ENCODE results near the gene SLC19A2. TPM values are rescaled to one million over a fixed set of nuclear protein-coding genes. Genes with fewer than 3 reads are reported as not detected.

SLC19A2 gene
- total RNA-seq, 1 experiment from 2014 or later = 12.8 TPM

- H3K36me3 Mint-ChIP-seq (ENCODE audit: insufficient read depth in 1 of 3, low read depth in 3 of 3) = no peaks in the 10 kb centered on the region; a peak in 1 of 7 replicates
- no peak overlapping the region for H2BK15ac ChIP-seq (ENCODE audit: low read depth, low read length)
- H3K27ac Mint-ChIP-seq = peak overlapping the region in 2 of 3 experiments; percentile 14 to 44; a peak in 3 of 7 replicates
- no peak overlapping the region for H3K56ac ChIP-seq (ENCODE audit: insufficient read length, low read depth, low read length)
- no peak overlapping the region for H2AFZ ChIP-seq (ENCODE audit: low read length)
- H3T11ph ChIP-seq (ENCODE audit: low read length) = no peak overlapping the region
- peaks cover 81 to 83% of the 10 kb centered on the region in 2 experiments for H3K4me1 Mint-ChIP-seq
- H4K8ac ChIP-seq (replicated peaks; ENCODE audit: insufficient read length, low read depth, low read length) = no peak overlapping the region
- no peak overlapping the region for H2BK120ac ChIP-seq (ENCODE audit: low read depth, low read length, poor library complexity, severe bottlenecking)
- H2AK5ac ChIP-seq (ENCODE audit: insufficient read length, low read length) = no peak overlapping the region
- no peak overlapping the region for H2BK20ac ChIP-seq (ENCODE audit: low read depth, low read length, poor library complexity, severe bottlenecking)
- H3K9me3 ChIP-seq (ENCODE audit: control insufficient read depth, low read depth, low read length) = no peaks in the 10 kb centered on the region
- TF ChIP-seq, protein P1, sequence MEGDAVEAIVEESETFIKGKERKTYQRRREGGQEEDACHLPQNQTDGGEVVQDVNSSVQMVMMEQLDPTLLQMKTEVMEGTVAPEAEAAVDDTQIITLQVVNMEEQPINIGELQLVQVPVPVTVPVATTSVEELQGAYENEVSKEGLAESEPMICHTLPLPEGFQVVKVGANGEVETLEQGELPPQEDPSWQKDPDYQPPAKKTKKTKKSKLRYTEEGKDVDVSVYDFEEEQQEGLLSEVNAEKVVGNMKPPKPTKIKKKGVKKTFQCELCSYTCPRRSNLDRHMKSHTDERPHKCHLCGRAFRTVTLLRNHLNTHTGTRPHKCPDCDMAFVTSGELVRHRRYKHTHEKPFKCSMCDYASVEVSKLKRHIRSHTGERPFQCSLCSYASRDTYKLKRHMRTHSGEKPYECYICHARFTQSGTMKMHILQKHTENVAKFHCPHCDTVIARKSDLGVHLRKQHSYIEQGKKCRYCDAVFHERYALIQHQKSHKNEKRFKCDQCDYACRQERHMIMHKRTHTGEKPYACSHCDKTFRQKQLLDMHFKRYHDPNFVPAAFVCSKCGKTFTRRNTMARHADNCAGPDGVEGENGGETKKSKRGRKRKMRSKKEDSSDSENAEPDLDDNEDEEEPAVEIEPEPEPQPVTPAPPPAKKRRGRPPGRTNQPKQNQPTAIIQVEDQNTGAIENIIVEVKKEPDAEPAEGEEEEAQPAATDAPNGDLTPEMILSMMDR (conservative IDR thresholded peaks at IDR 0.05) = no peak
- H3K27me3 Mint-ChIP-seq (ENCODE audit: low read depth) = no peaks in the 10 kb centered on the region
- H3K4me1 ChIP-seq (ENCODE audit: insufficient read depth, low read length) = peaks cover 14% of the 10 kb centered on the region
- no peak overlapping the region for H3K23ac ChIP-seq (ENCODE audit: insufficient read length, low read depth, low read length)
- H3K27ac ChIP-seq (ENCODE audit: insufficient read length, low read depth, low read length) = no peak overlapping the region
- DNase-seq = no peak
- no peak overlapping the region for H4K5ac ChIP-seq (ENCODE audit: insufficient read length, low read depth, low read length)
- H2BK5ac ChIP-seq (ENCODE audit: insufficient read length, low read length) = no peak overlapping the region
- no peaks in the 10 kb centered on the region for H3K27me3 ChIP-seq (ENCODE audit: insufficient read depth, low read length)
- no peak overlapping the region for H2BK12ac ChIP-seq (ENCODE audit: insufficient read length, low read depth, low read length)
- WGBS (ENCODE audit: extremely low coverage, insufficient read length, low lambda C conversion rate) = no CpG with 5 or more reads among the region's 5 CpGs
- no peak overlapping the region for H3K14ac ChIP-seq (ENCODE audit: insufficient read depth, low read length)
- peak overlapping the region; percentile 95 for H3K4me2 ChIP-seq (ENCODE audit: insufficient read depth, insufficient read length, low read length)
- H3K9me3 Mint-ChIP-seq = no peaks in the 10 kb centered on the region; a peak in 1 of 5 replicates
- peaks cover 26% of the 10 kb centered on the region; the same call in 1 of the 2 replicates for H3K79me2 ChIP-seq (ENCODE audit: insufficient read depth, low read length)
- no peak overlapping the region for H3K9ac ChIP-seq (ENCODE audit: extremely low read depth, insufficient read length, low read length)
- no peaks in the 10 kb centered on the region for H4K20me1 ChIP-seq (ENCODE audit: control insufficient read depth, insufficient read depth, insufficient read length)
- H3K4ac ChIP-seq (ENCODE audit: low read depth, low read length) = no peak overlapping the region
- peaks cover 15% of the 10 kb centered on the region for H3K23me2 ChIP-seq (ENCODE audit: insufficient read length, low read depth, low read length, poor library complexity, severe bottlenecking)
- peaks cover 7% of the 10 kb centered on the region for H3K79me1 ChIP-seq (ENCODE audit: insufficient read depth, low read depth, low read length, poor library complexity, severe bottlenecking)
- no peak overlapping the region for H4K91ac ChIP-seq (ENCODE audit: insufficient read length, low read depth, low read length)
- no peak overlapping the region for H3K18ac ChIP-seq (ENCODE audit: insufficient read length, low read depth, low read length)
- H3K4me3 Mint-ChIP-seq = peak overlapping the region; percentile 85 to 97
These were observed 2.2 kb downstream of the SLC19A2 start for GRCh38 chr1:169483500-169483966.

All from H9 (cell line).